ENCODE data around the gene FECH. TPM values are rescaled to one million over a fixed set of nuclear protein-coding genes. Genes with fewer than 3 reads are reported as not detected.

FECH gene
- polyA plus RNA-seq, 3 donors: 9.7 to 23.3 (median 9.9) TPM

GRCh38 chr18:57619876-57620275, 33.4 kb upstream of the FECH start:
- Mint-ChIP-seq H3K4me3 (no peak overlapping the region), H3K27me3 (ENCODE audit: low read depth in 3 of 3) (peaks cover 0 to 3% (median 0%) of the 10 kb centered on the region in 3 donors)
- 83% methylated on average over 3 of the region's 3 CpGs for WGBS (ENCODE audit: insufficient coverage)

GRCh38 chr18:57618910-57619309, 32.4 kb upstream of the FECH start:
- no peaks in the 10 kb centered on the region for H3K9me3 ChIP-seq (replicated peaks in 1 of 2; ENCODE audit: control insufficient read depth in 1 of 2, insufficient read depth in 1 of 2, low read length in 2 of 2)
- Mint-ChIP-seq H3K27me3 (ENCODE audit: low read depth in 3 of 3) (peaks cover 0 to 3% (median 0%) of the 10 kb centered on the region in 3 donors), H3K4me3 (peak overlapping the region; percentile 1 to 45), H3K4me1 (peaks cover 28% of the 10 kb centered on the region), H3K27ac (peak overlapping the region; percentile 48 to 91 (median 81)), H3K36me3 (peaks cover 25 to 42% of the 10 kb centered on the region in 2 donors), H3K9me3 (no peaks in the 10 kb centered on the region)
- H3K27me3 ChIP-seq (ENCODE audit: control insufficient read depth in 2 of 2, insufficient read depth in 2 of 2, low read length in 2 of 2): no peaks in the 10 kb centered on the region
- H2AFZ ChIP-seq (ENCODE audit: insufficient read depth, low read depth, low read length, poor library complexity, severe bottlenecking): no peak overlapping the region
- H3K9ac ChIP-seq (ENCODE audit: insufficient read depth, low read length, poor library complexity, severe bottlenecking): no peak overlapping the region
- no peak for TF ChIP-seq CTCF (IDR thresholded peaks at IDR 0.05)
- H3K4me2 ChIP-seq (replicated peaks; ENCODE audit: extremely low read depth, low read length, poor library complexity, severe bottlenecking): peak overlapping the region; percentile 0
- H3K36me3 ChIP-seq (replicated peaks in 1 of 2; ENCODE audit: control insufficient read depth in 1 of 2, insufficient read depth in 2 of 2, low read length in 2 of 2): peaks cover 25 to 32% of the 10 kb centered on the region in 2 donors
- peak overlapping the region; percentile 71 to 73 for H3K27ac ChIP-seq (ENCODE audit: low read depth in 1 of 2, low read length in 2 of 2)
- DNase-seq: peak in 2 of 3 donors; percentile 62 to 66
- intact Hi-C loops (cut with micrococcal nuclease): no loop called here
- H3K79me2 ChIP-seq (ENCODE audit: insufficient read depth, low read length): peaks cover 54% of the 10 kb centered on the region
- peaks cover 27% of the 10 kb centered on the region for H4K20me1 ChIP-seq (ENCODE audit: insufficient read depth, low read length)
- 10% methylated on average over 2 of the region's 3 CpGs for WGBS (ENCODE audit: insufficient coverage)
- H3K4me1 ChIP-seq (ENCODE audit: control insufficient read depth in 1 of 2, insufficient read depth in 2 of 2, low read length in 2 of 2): peaks cover 30 to 32% of the 10 kb centered on the region in 2 donors
- peak overlapping the region in 1 of 3 experiments; percentile 27 for H3K4me3 ChIP-seq (replicated peaks in 1 of 3; ENCODE audit: low read depth in 2 of 3, low read length in 3 of 3)

More at GRCh38 chr18:57619876-57620275, 33.4 kb upstream of the FECH start:
- H3K9me3 ChIP-seq (replicated peaks in 1 of 2; ENCODE audit: control insufficient read depth in 1 of 2, insufficient read depth in 1 of 2, low read length in 2 of 2): no peaks in the 10 kb centered on the region
- no peak for DNase-seq
- H3K27ac ChIP-seq (ENCODE audit: low read depth in 1 of 2, low read length in 2 of 2): peak overlapping the region; percentile 23 to 96
- no peak overlapping the region for H2AFZ ChIP-seq (ENCODE audit: insufficient read depth, low read depth, low read length, poor library complexity, severe bottlenecking)
- no peaks in the 10 kb centered on the region for H3K9me3 Mint-ChIP-seq
- H3K36me3 Mint-ChIP-seq: peaks cover 18 to 35% of the 10 kb centered on the region in 2 donors
- intact Hi-C loops (cut with micrococcal nuclease): loop anchor here in 1 of 2 donors (10.0 kb wide), 1 partner anchor 985 kb away; the partner anchor contains the start of gene TXNL1
- peak overlapping the region; percentile 79 to 99 (median 85) for H3K27ac Mint-ChIP-seq
- TF ChIP-seq CTCF (IDR thresholded peaks at IDR 0.05): no peak
- no peak overlapping the region for H3K9ac ChIP-seq (ENCODE audit: insufficient read depth, low read length, poor library complexity, severe bottlenecking)
- peak overlapping the region; percentile 82 for H3K4me2 ChIP-seq (replicated peaks; ENCODE audit: extremely low read depth, low read length, poor library complexity, severe bottlenecking)
- peak overlapping the region in 1 of 3 experiments; percentile 92 for H3K4me3 ChIP-seq (replicated peaks in 1 of 3; ENCODE audit: low read depth in 2 of 3, low read length in 3 of 3)
- peaks cover 16 to 22% of the 10 kb centered on the region in 2 donors for H3K36me3 ChIP-seq (replicated peaks in 1 of 2; ENCODE audit: control insufficient read depth in 1 of 2, insufficient read depth in 2 of 2, low read length in 2 of 2)
- peaks cover 22% of the 10 kb centered on the region for H4K20me1 ChIP-seq (ENCODE audit: insufficient read depth, low read length)
- no peaks in the 10 kb centered on the region for H3K27me3 ChIP-seq (ENCODE audit: control insufficient read depth in 2 of 2, insufficient read depth in 2 of 2, low read length in 2 of 2)
- peaks cover 30 to 32% of the 10 kb centered on the region in 2 donors for H3K4me1 ChIP-seq (ENCODE audit: control insufficient read depth in 1 of 2, insufficient read depth in 2 of 2, low read length in 2 of 2)
- peaks cover 54% of the 10 kb centered on the region for H3K79me2 ChIP-seq (ENCODE audit: insufficient read depth, low read length)
- peaks cover 28% of the 10 kb centered on the region for H3K4me1 Mint-ChIP-seq
